ENCODE measurements around the gene SPG7.

GRCh38 chr16:89458967-89459366 is 49.2 kb upstream of the SPG7 start:
- TF ChIP-seq MAX (IDR thresholded peaks at IDR 0.05) (no peak), CTCF (IDR thresholded peaks at IDR 0.05; ENCODE audit: low read depth, low read length, missing input control) (no peak), JUND (IDR thresholded peaks at IDR 0.05) (no peak), RAD21 (IDR thresholded peaks at IDR 0.05) (no peak), GABPA (IDR thresholded peaks at IDR 0.05 in 1 of 2, conservative IDR thresholded peaks at IDR 0.05 in 1 of 2) (no peak), TAF1 (conservative IDR thresholded peaks at IDR 0.05) (no peak), RXRA (IDR thresholded peaks at IDR 0.05) (no peak), ATF3 (IDR thresholded peaks at IDR 0.05) (no peak), YY1 (IDR thresholded peaks at IDR 0.05) (no peak), HNF4G (IDR thresholded peaks at IDR 0.05) (no peak), FOXA2 (IDR thresholded peaks at IDR 0.05) (no peak)
